Neural cell (in vitro differentiated cells): ENCODE results near the gene GRM4. TPM values are rescaled to one million over a fixed set of nuclear protein-coding genes. Genes with fewer than 3 reads are reported as not detected.

Experiments
- H2AFZ ChIP-seq: fragments of 200-600, 300-800 bp; sonication (generic), shearing (Covaris generic); 2 replicates; pipeline ENCODE4 v1.6.0; 2014; ENCODE audit warnings: low read depth, mild to moderate bottlenecking, antibody characterized with exemption, low read length, moderate library complexity
- H3F3A ChIP-seq: fragments of 200-600 bp; shearing (Covaris generic); 2 replicates; pipeline ENCODE4 v1.6.1; 2016; ENCODE audit warnings: mild to moderate bottlenecking, moderate library complexity, mixed read lengths, antibody characterized with exemption, low read length; ENCODE audit not compliant: insufficient read depth, poor library complexity, severe bottlenecking
- H3K27ac ChIP-seq: fragments of 200-600, 300-800 bp; sonication (generic), shearing (Covaris generic); 2 replicates; pipeline ENCODE4 v1.5.1; 2014; ENCODE audit warnings: mild to moderate bottlenecking, low read length, moderate library complexity
- H3K27me3 ChIP-seq: fragments of 300-800, 200-600 bp; sonication (generic), shearing (Covaris generic); 2 replicates; pipeline ENCODE4 v1.6.0; 2014; ENCODE audit warnings: mild to moderate bottlenecking, low read depth, low read length, moderate library complexity; ENCODE audit not compliant: insufficient read depth
- H3K36me3 ChIP-seq: fragments of 300-800, 200-600 bp; sonication (generic), shearing (Covaris generic); 2 replicates; pipeline ENCODE4 v1.5.1; 2014; ENCODE audit warnings: mild to moderate bottlenecking, antibody characterized with exemption, low read length, moderate library complexity; ENCODE audit not compliant: insufficient read depth
- H3K4me2 ChIP-seq: fragments of 300-800, 200-600 bp; sonication (generic), shearing (Covaris generic); 2 replicates; pipeline ENCODE4 v1.6.0; 2014; ENCODE audit warnings: mild to moderate bottlenecking, low read length
- H3K4me3 ChIP-seq: fragments of 300-800, 200-600 bp; sonication (generic), shearing (Covaris generic); 2 replicates; pipeline ENCODE4 v1.5.1; 2014; ENCODE audit warnings: mild to moderate bottlenecking, low read length, moderate library complexity
- H3K79me2 ChIP-seq: fragments of 200-600 bp; shearing (Covaris generic); replicated peaks from 2 replicates; pipeline ENCODE4 v1.6.0; 2014; ENCODE audit warnings: mild to moderate bottlenecking, low read length, moderate library complexity; ENCODE audit not compliant: insufficient read depth
- H3K9ac ChIP-seq: fragments of 300-800, 200-600 bp; sonication (generic), shearing (Covaris generic); 2 replicates; pipeline ENCODE4 v1.6.1; 2016; ENCODE audit warnings: mild to moderate bottlenecking, low read length, mixed read lengths
- H3K9me2 ChIP-seq: fragments of 200-600 bp; shearing (Covaris generic); 2 replicates; pipeline ENCODE4 v1.6.1; 2016; ENCODE audit warnings: mild to moderate bottlenecking, low read length, mixed read lengths; ENCODE audit not compliant: insufficient read depth
- H3K9me3 ChIP-seq: fragments of 200-600, 300-800 bp; sonication (generic), shearing (Covaris generic); 2 replicates; pipeline ENCODE4 v1.6.1; 2016; ENCODE audit warnings: mild to moderate bottlenecking, mixed run types, low read length, moderate library complexity, mixed read lengths
- H4K20me1 ChIP-seq: fragments of 200-600 bp; shearing (Covaris generic); 2 replicates; pipeline ENCODE4 v1.6.1; 2016; ENCODE audit warnings: mild to moderate bottlenecking, mixed run types; ENCODE audit not compliant: insufficient read depth
- EP300 ChIP-seq: fragments of 450-650 bp; conservative IDR thresholded peaks from 2 replicates; pipeline ENCODE4 v1.6.1; 2014; ENCODE audit warnings: antibody characterized with exemption, mild to moderate bottlenecking, moderate library complexity; ENCODE audit not compliant: poor library complexity, severe bottlenecking
- EZH2 ChIP-seq: fragments of 200-600, 300-800 bp; shearing (Covaris generic), sonication (generic); IDR thresholded peaks from 2 replicates; pipeline ENCODE4 v1.6.1; 2014; ENCODE audit warnings: antibody characterized with exemption, low read length, borderline replicate concordance, mild to moderate bottlenecking; ENCODE audit not compliant: insufficient read depth, poor library complexity, severe bottlenecking
- MXI1 ChIP-seq: fragments of 450-650 bp; conservative IDR thresholded peaks from 2 replicates; pipeline ENCODE4 v1.6.1; 2014; ENCODE audit warnings: antibody characterized with exemption, mild to moderate bottlenecking; ENCODE audit not compliant: poor library complexity, severe bottlenecking
- POLR2AphosphoS5 ChIP-seq: IDR thresholded peaks from 2 replicates; pipeline ENCODE4 v1.6.1; 2012
- RAD21 ChIP-seq: fragments of 450-650 bp; conservative IDR thresholded peaks from 2 replicates; pipeline ENCODE4 v1.6.1; 2014; ENCODE audit warnings: antibody characterized with exemption, mild to moderate bottlenecking, moderate library complexity
- REST ChIP-seq: IDR thresholded peaks from 2 replicates; pipeline ENCODE4 v1.6.1; 2012; ENCODE audit warnings: borderline replicate concordance
- SMC3 ChIP-seq: fragments of 450-650 bp; conservative IDR thresholded peaks from 2 replicates; pipeline ENCODE4 v1.6.1; 2014; ENCODE audit warnings: antibody characterized with exemption, mild to moderate bottlenecking, moderate library complexity; ENCODE audit not compliant: poor library complexity
- TAF1 ChIP-seq: IDR thresholded peaks from 2 replicates; pipeline ENCODE4 v1.6.1; 2012; ENCODE audit warnings: low read depth
- polyA plus RNA-seq: library from polyadenylated mRNA; depleted of rRNA; stranded (reverse); fragments of >200 nt; gene quantifications from 2 replicates; pipeline ENCODE4 v1.2.3, GENCODE V29; 2014
- TF ChIP-seq, protein P1 (sequence below): fragments of 450-650 bp; IDR thresholded peaks from 2 replicates; pipeline ENCODE4 v1.5.1; 2014; ENCODE audit warnings: antibody characterized with exemption, mild to moderate bottlenecking, moderate library complexity; ENCODE audit not compliant: poor library complexity, severe bottlenecking

Gene GRM4
- polyA plus RNA-seq, 1 donor from 2014 or later = 2.1 TPM

GRCh38 chr6:34046617-34047016, 99.3 kb downstream of the GRM4 start:
- no peaks in the 10 kb centered on the region for H3K36me3 ChIP-seq
- TF ChIP-seq REST (no peak), RAD21 (no peak), EZH2 (no peak), TAF1 (no peak), EP300 (no peak), POLR2AphosphoS5 (no peak), MXI1 (no peak), SMC3 (no peak)
- TF ChIP-seq, protein P1, sequence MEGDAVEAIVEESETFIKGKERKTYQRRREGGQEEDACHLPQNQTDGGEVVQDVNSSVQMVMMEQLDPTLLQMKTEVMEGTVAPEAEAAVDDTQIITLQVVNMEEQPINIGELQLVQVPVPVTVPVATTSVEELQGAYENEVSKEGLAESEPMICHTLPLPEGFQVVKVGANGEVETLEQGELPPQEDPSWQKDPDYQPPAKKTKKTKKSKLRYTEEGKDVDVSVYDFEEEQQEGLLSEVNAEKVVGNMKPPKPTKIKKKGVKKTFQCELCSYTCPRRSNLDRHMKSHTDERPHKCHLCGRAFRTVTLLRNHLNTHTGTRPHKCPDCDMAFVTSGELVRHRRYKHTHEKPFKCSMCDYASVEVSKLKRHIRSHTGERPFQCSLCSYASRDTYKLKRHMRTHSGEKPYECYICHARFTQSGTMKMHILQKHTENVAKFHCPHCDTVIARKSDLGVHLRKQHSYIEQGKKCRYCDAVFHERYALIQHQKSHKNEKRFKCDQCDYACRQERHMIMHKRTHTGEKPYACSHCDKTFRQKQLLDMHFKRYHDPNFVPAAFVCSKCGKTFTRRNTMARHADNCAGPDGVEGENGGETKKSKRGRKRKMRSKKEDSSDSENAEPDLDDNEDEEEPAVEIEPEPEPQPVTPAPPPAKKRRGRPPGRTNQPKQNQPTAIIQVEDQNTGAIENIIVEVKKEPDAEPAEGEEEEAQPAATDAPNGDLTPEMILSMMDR = no peak
- H3K79me2 ChIP-seq = no peaks in the 10 kb centered on the region
- H4K20me1 ChIP-seq = no peaks in the 10 kb centered on the region
- H3K27ac ChIP-seq = peak overlapping the region; percentile 85
- H3K9ac ChIP-seq = peak overlapping the region; percentile 59
- no peak overlapping the region for H2AFZ ChIP-seq
- no peaks in the 10 kb centered on the region for H3K27me3 ChIP-seq
- H3F3A ChIP-seq = no peaks in the 10 kb centered on the region
- no peaks in the 10 kb centered on the region for H3K9me3 ChIP-seq
- peak overlapping the region; percentile 53 for H3K4me2 ChIP-seq
- H3K9me2 ChIP-seq = no peaks in the 10 kb centered on the region
- H3K4me3 ChIP-seq = peak overlapping the region; percentile 45

GRCh38 chr6:34045771-34046170, 100.1 kb downstream of the GRM4 start:
- Histone ChIP-seq H3K36me3 (no peaks in the 10 kb centered on the region), H3K4me3 (peak overlapping the region; percentile 45), H3K9me3 (no peaks in the 10 kb centered on the region)

More at GRCh38 chr6:34045771-34046170, 100.1 kb downstream of the GRM4 start:
- Histone ChIP-seq H3K9me2 (no peaks in the 10 kb centered on the region), H3K79me2 (no peaks in the 10 kb centered on the region), H3K9ac (peak overlapping the region; percentile 59), H3K27me3 (no peaks in the 10 kb centered on the region), H3K4me2 (peak overlapping the region; percentile 53), H4K20me1 (no peaks in the 10 kb centered on the region), H3K27ac (peak overlapping the region; percentile 85), H2AFZ (no peak overlapping the region), H3F3A (no peaks in the 10 kb centered on the region)
- peak; percentile 53 for TF ChIP-seq EP300
- no peak for TF ChIP-seq POLR2AphosphoS5
- peak; percentile 19 for TF ChIP-seq RAD21
